MCF 10A (cell line): ENCODE data around the gene TULP4. TPM values are rescaled to one million over a fixed set of nuclear protein-coding genes. Genes with fewer than 3 reads are reported as not detected.
A peak's percentile ranks its signal among the peaks of the same experiment; 100 is the strongest.

ENCODE experiments used
- BruUV-seq: library from RNA; stranded (reverse); fragments of 400-500 nt; replicated peaks from 2 replicates; lab custom pipeline; 2021; lab: Mats Ljungman, UMichigan
- CTCF ChIA-PET: fragments of 300-600 bp; sonication (Branson Sonifier 250); formaldehyde crosslinking; extraction: SDS; loops from one replicate; lab custom pipeline; 2021; ENCODE audit warnings: antibody characterized with exemption, inconsistent platforms; lab: Yijun Ruan, JAX
- POLR2A ChIA-PET: fragments of 300-600, 350-650 bp; sonication (Branson Sonifier 250); formaldehyde crosslinking; extraction: SDS; loops from one replicate; lab custom pipeline; 2020; ENCODE audit warnings: antibody characterized with exemption, inconsistent platforms; lab: Yijun Ruan, JAX
- DNase-seq: peaks from one replicate; pipeline ENCODE4 v3.0.0-alpha.2; 2018; ENCODE audit not compliant: unreplicated experiment
- H3K27ac Mint-ChIP-seq: one replicate; pipeline ENCODE4 v1.8.0; 2022; ENCODE audit warnings: mild to moderate bottlenecking, low read depth, mixed read lengths; ENCODE audit not compliant: unreplicated experiment
- H3K27me3 Mint-ChIP-seq: one replicate; pipeline ENCODE4 v1.8.0; 2022; ENCODE audit warnings: mixed read lengths; ENCODE audit not compliant: insufficient read depth, unreplicated experiment
- H3K36me3 Mint-ChIP-seq: one replicate; pipeline ENCODE4 v1.8.0; 2022; ENCODE audit warnings: mild to moderate bottlenecking, moderate library complexity, mixed read lengths; ENCODE audit not compliant: insufficient read depth, unreplicated experiment
- H3K4me1 Mint-ChIP-seq: one replicate; pipeline ENCODE4 v1.8.0; 2022; ENCODE audit warnings: mixed read lengths; ENCODE audit not compliant: insufficient read depth, unreplicated experiment
- H3K4me3 Mint-ChIP-seq: one replicate; pipeline ENCODE4 v1.8.0; 2022; ENCODE audit warnings: mild to moderate bottlenecking, moderate library complexity, mixed read lengths; ENCODE audit not compliant: unreplicated experiment
- H3K9me3 Mint-ChIP-seq: one replicate; pipeline ENCODE4 v1.8.0; 2022; ENCODE audit warnings: mixed read lengths; ENCODE audit not compliant: unreplicated experiment
- CTCF ChIP-seq: fragments of 200-600 bp; IDR thresholded peaks from one replicate; pipeline ENCODE4 v1.8.0; 2022; ENCODE audit warnings: antibody characterized with exemption, mild to moderate bottlenecking; ENCODE audit not compliant: unreplicated experiment
- intact Hi-C: fragments of 100-400 bp; cut with micrococcal nuclease; formaldehyde crosslinking; loops from 2 replicates; pipeline ENCODE4 v1.14.1; 2022
- total RNA-seq: library from RNA; stranded (reverse); gene quantifications from 2 replicates; pipeline ENCODE4 v1.2.3, GENCODE V29; 2022

TULP4 gene
- total RNA-seq, 1 experiment from 2014 or later: 64.2 TPM

- H3K4me3 Mint-ChIP-seq: no peak overlapping the region
- no peaks in the 10 kb centered on the region for H3K9me3 Mint-ChIP-seq
- intact Hi-C loops: no loop called here
- no peak for TF ChIP-seq CTCF
- no peaks in the 10 kb centered on the region for H3K27me3 Mint-ChIP-seq
- ChIA-PET CTCF (no interaction called here), POLR2A (interaction anchor here (0.9 to 1.8 kb wide), 2 partner anchors 29 to 143 kb away, joined by 4 to 12 read pairs; no protein-coding TSS in a partner anchor)
- peaks cover 64% of the 10 kb centered on the region for H3K4me1 Mint-ChIP-seq
- BruUV-seq: no TSS peak
- H3K36me3 Mint-ChIP-seq: no peaks in the 10 kb centered on the region
- DNase-seq: peak; percentile 13
- peak overlapping the region; percentile 87 for H3K27ac Mint-ChIP-seq
Measured at GRCh38 chr6:158376631-158377081, 64.4 kb downstream of the TULP4 start.

GRCh38 chr6:158377860-158378259 is 65.6 kb downstream of the TULP4 start:
- Mint-ChIP-seq H3K36me3 (no peaks in the 10 kb centered on the region), H3K9me3 (no peaks in the 10 kb centered on the region), H3K27ac (peak overlapping the region; percentile 87), H3K27me3 (no peaks in the 10 kb centered on the region), H3K4me3 (peak overlapping the region; percentile 46), H3K4me1 (peaks cover 62% of the 10 kb centered on the region)
- BruUV-seq: no TSS peak
- TF ChIP-seq CTCF: no peak
- DNase-seq: peak; percentile 77
- intact Hi-C loops: no loop called here
- ChIA-PET POLR2A (interaction anchor here (0.6 to 1.8 kb wide), 15 partner anchors 9 to 239 kb away, joined by 3 to 12 read pairs (median 4); no protein-coding TSS in a partner anchor), CTCF (interaction anchor here (1.1 kb wide), 1 partner anchor 164 kb away, joined by 3 read pairs; no protein-coding TSS in a partner anchor)

- Mint-ChIP-seq H3K4me1 (peaks cover 63% of the 10 kb centered on the region), H3K27ac (peak overlapping the region; percentile 24), H3K36me3 (no peaks in the 10 kb centered on the region), H3K4me3 (no peak overlapping the region), H3K27me3 (no peaks in the 10 kb centered on the region), H3K9me3 (no peaks in the 10 kb centered on the region)
- ChIA-PET POLR2A (no interaction called here), CTCF (interaction anchor here (0.6 to 1.6 kb wide), 2 partner anchors 23 to 159 kb away, joined by 3 read pairs; no protein-coding TSS in a partner anchor)
- no peak for DNase-seq
- intact Hi-C loops: no loop called here
- no TSS peak for BruUV-seq
- no peak for TF ChIP-seq CTCF
Measured at GRCh38 chr6:158379336-158379735, 67.1 kb downstream of the TULP4 start.

GRCh38 chr6:158381214-158381613 is 68.9 kb downstream of the TULP4 start:
- TF ChIP-seq CTCF: no peak
- POLR2A ChIA-PET: interaction anchor here (0.6 to 0.9 kb wide), 2 partner anchors 31 to 115 kb away, joined by 3 read pairs; no protein-coding TSS in a partner anchor
- Mint-ChIP-seq H3K27ac (no peak overlapping the region), H3K4me3 (no peak overlapping the region), H3K4me1 (peaks cover 56% of the 10 kb centered on the region), H3K9me3 (no peaks in the 10 kb centered on the region), H3K36me3 (no peaks in the 10 kb centered on the region), H3K27me3 (no peaks in the 10 kb centered on the region)
- no peak for DNase-seq
- CTCF ChIA-PET: interaction anchor here (0.7 to 1.2 kb wide), 2 partner anchors 12 to 30 kb away, joined by 3 read pairs; no protein-coding TSS in a partner anchor
- intact Hi-C loops: no loop called here
- no TSS peak for BruUV-seq
